ENCODE data around the gene FAM83C.
A peak's percentile ranks its signal among the peaks of the same experiment; 100 is the strongest.
"Not testable (repeated sequence)": the region's sequence is repeated elsewhere in the genome, so short reads cannot be mapped to it uniquely, and the experiment has no call there.

Gene FAM83C

GRCh38 chr20:35275741-35276251, 16.4 kb downstream of the FAM83C start:
- DNase-seq = no peak
- peak overlapping the region; percentile 59 for H3K27ac Mint-ChIP-seq

GRCh38 chr20:35274172-35275092, 17.8 kb downstream of the FAM83C start:
- no peaks in the 10 kb centered on the region for H3K27me3 Mint-ChIP-seq
- ATAC-seq (no peak), DNase-seq (no peak)
- H3K27ac Mint-ChIP-seq = no peak overlapping the region
- peaks cover 18% of the 10 kb centered on the region for H3K36me3 Mint-ChIP-seq (ENCODE audit: low read depth)
- peaks cover 14% of the 10 kb centered on the region for H3K4me1 Mint-ChIP-seq
- H3K9me3 Mint-ChIP-seq = no peaks in the 10 kb centered on the region
- no peak overlapping the region for H3K4me3 Mint-ChIP-seq

More at GRCh38 chr20:35275741-35276251, 16.4 kb downstream of the FAM83C start:
- H3K4me3 Mint-ChIP-seq = no peak overlapping the region
- ATAC-seq = no peak
- peaks cover 28% of the 10 kb centered on the region for H3K36me3 Mint-ChIP-seq (ENCODE audit: low read depth)
- H3K27me3 Mint-ChIP-seq = no peaks in the 10 kb centered on the region
- peaks cover 18% of the 10 kb centered on the region for H3K4me1 Mint-ChIP-seq
- no peaks in the 10 kb centered on the region for H3K9me3 Mint-ChIP-seq

GRCh38 chr20:35273449-35274171, 18.6 kb downstream of the FAM83C start:
- H3K9me3 Mint-ChIP-seq = no peaks in the 10 kb centered on the region
- H3K27me3 Mint-ChIP-seq = no peaks in the 10 kb centered on the region
- peaks cover 14% of the 10 kb centered on the region for H3K4me1 Mint-ChIP-seq
- DNase-seq (no peak), ATAC-seq (no peak)
- H3K4me3 Mint-ChIP-seq = no peak overlapping the region
- no peak overlapping the region for H3K27ac Mint-ChIP-seq
- H3K36me3 Mint-ChIP-seq (ENCODE audit: low read depth) = peaks cover 12% of the 10 kb centered on the region

GRCh38 chr20:35271904-35272303, 20.3 kb downstream of the FAM83C start:
- H3K9me3 Mint-ChIP-seq = no peaks in the 10 kb centered on the region
- no peaks in the 10 kb centered on the region for H3K27me3 Mint-ChIP-seq
- H3K4me3 Mint-ChIP-seq = no peak overlapping the region
- ATAC-seq (no peak), DNase-seq (no peak)
- peaks cover 3% of the 10 kb centered on the region for H3K4me1 Mint-ChIP-seq
- H3K27ac Mint-ChIP-seq = no peak overlapping the region
- peaks cover 2% of the 10 kb centered on the region for H3K36me3 Mint-ChIP-seq (ENCODE audit: low read depth)

- H3K4me1 Mint-ChIP-seq = no peaks in the 10 kb centered on the region
- H3K27ac Mint-ChIP-seq = no peak overlapping the region
- no peaks in the 10 kb centered on the region for H3K27me3 Mint-ChIP-seq
- ATAC-seq (no peak), DNase-seq (no peak)
- no peaks in the 10 kb centered on the region for H3K9me3 Mint-ChIP-seq
- peaks cover 2% of the 10 kb centered on the region for H3K36me3 Mint-ChIP-seq (ENCODE audit: low read depth)
- no peak overlapping the region for H3K4me3 Mint-ChIP-seq
These were observed 20.9 kb downstream of the FAM83C start for GRCh38 chr20:35271073-35271882.

GRCh38 chr20:35270021-35270902, 22.0 kb downstream of the FAM83C start:
- no peaks in the 10 kb centered on the region for H3K27me3 Mint-ChIP-seq
- DNase-seq (no peak), ATAC-seq (no peak)
- H3K4me3 Mint-ChIP-seq = no peak overlapping the region
- H3K27ac Mint-ChIP-seq = no peak overlapping the region
- no peaks in the 10 kb centered on the region for H3K4me1 Mint-ChIP-seq
- H3K9me3 Mint-ChIP-seq = no peaks in the 10 kb centered on the region
- H3K36me3 Mint-ChIP-seq (ENCODE audit: low read depth) = peaks cover 2% of the 10 kb centered on the region

GRCh38 chr20:35269055-35269781, 23.0 kb downstream of the FAM83C start:
- peak; percentile 66 for DNase-seq
- Mint-ChIP-seq H3K4me1 (no peaks in the 10 kb centered on the region), H3K36me3 (ENCODE audit: low read depth) (peaks cover 2% of the 10 kb centered on the region), H3K4me3 (no peak overlapping the region), H3K27me3 (no peaks in the 10 kb centered on the region), H3K27ac (no peak overlapping the region), H3K9me3 (no peaks in the 10 kb centered on the region)
- ATAC-seq = peak; percentile 55

GRCh38 chr20:35267092-35267491, 25.1 kb downstream of the FAM83C start:
- H3K36me3 Mint-ChIP-seq (ENCODE audit: low read depth) = peaks cover 2% of the 10 kb centered on the region
- H3K27ac Mint-ChIP-seq = no peak overlapping the region
- no peaks in the 10 kb centered on the region for H3K27me3 Mint-ChIP-seq
- ATAC-seq = no peak
- H3K9me3 Mint-ChIP-seq = no peaks in the 10 kb centered on the region
- no peak overlapping the region for H3K4me3 Mint-ChIP-seq
- no peak for DNase-seq
- H3K4me1 Mint-ChIP-seq = no peaks in the 10 kb centered on the region

GRCh38 chr20:35264755-35265154, 27.5 kb downstream of the FAM83C start:
- Mint-ChIP-seq H3K27me3 (no peaks in the 10 kb centered on the region), H3K36me3 (ENCODE audit: low read depth) (peaks cover 2% of the 10 kb centered on the region), H3K4me1 (no peaks in the 10 kb centered on the region), H3K4me3 (no peak overlapping the region), H3K9me3 (no peaks in the 10 kb centered on the region), H3K27ac (no peak overlapping the region)
- no peak for DNase-seq
- no peak for ATAC-seq

GRCh38 chr20:35263532-35264341, 28.5 kb downstream of the FAM83C start:
- Mint-ChIP-seq H3K27ac (no peak overlapping the region), H3K36me3 (ENCODE audit: low read depth) (no peaks in the 10 kb centered on the region), H3K27me3 (no peaks in the 10 kb centered on the region), H3K9me3 (no peaks in the 10 kb centered on the region), H3K4me3 (no peak overlapping the region), H3K4me1 (no peaks in the 10 kb centered on the region)
- ATAC-seq (no peak), DNase-seq (no peak)

GRCh38 chr20:35262731-35263531, 29.3 kb downstream of the FAM83C start:
- not testable (repeated sequence) for H3K27ac Mint-ChIP-seq; ATAC-seq; H3K36me3 Mint-ChIP-seq (ENCODE audit: low read depth); DNase-seq; H3K4me3 Mint-ChIP-seq; H3K4me1 Mint-ChIP-seq; H3K27me3 Mint-ChIP-seq; H3K9me3 Mint-ChIP-seq

- not testable (repeated sequence) for H3K36me3 Mint-ChIP-seq (ENCODE audit: low read depth); H3K4me1 Mint-ChIP-seq; DNase-seq; ATAC-seq; H3K27ac Mint-ChIP-seq; H3K27me3 Mint-ChIP-seq; H3K9me3 Mint-ChIP-seq; H3K4me3 Mint-ChIP-seq
These were observed 29.9 kb downstream of the FAM83C start for GRCh38 chr20:35262321-35262720.
